Ovary (tissue), 3 donors: ENCODE results near the gene PTPRU.

Source experiments
- CTCF ChIP-seq, 3 donors: fragments of 450-650 bp in 2 of 3; fragments of 200-600 bp in 1 of 3; IDR thresholded peaks; one replicate each; pipeline versions ENCODE4 v1.5.1 to v1.8.0; 2016 to 2022; ENCODE audit warnings: antibody characterized with exemption in 3 of 3, mild to moderate bottlenecking in 1 of 3
- EP300 ChIP-seq: sonication (generic); formaldehyde crosslinking; IDR thresholded peaks from one replicate; pipeline ENCODE4 v1.6.1; 2017; ENCODE audit warnings: antibody characterized with exemption
- POLR2A ChIP-seq: fragments of 450-650 bp; IDR thresholded peaks from one replicate; pipeline ENCODE4 v1.6.1; 2017; ENCODE audit warnings: antibody characterized with exemption, mild to moderate bottlenecking, moderate library complexity
- donor health status: DM: no; HTN: no; CAD: no.

- no peak for TF ChIP-seq CTCF (IDR thresholded peaks at IDR 0.05)
- TF ChIP-seq POLR2A, result no peak
- no peak for TF ChIP-seq EP300
Observed at GRCh38 chr1:29356663-29357062, 120.3 kb downstream of the PTPRU start.
